HG02885 (cell line): Measurements from ENCODE around the gene WHRN.

Experiments
- ATAC-seq: cut with Tn5 transposase; IDR thresholded peaks from one replicate; pipeline ENCODE4 v1.9.1; 2021; ENCODE audit warnings: mild to moderate bottlenecking; ENCODE audit not compliant: unreplicated experiment, poor library complexity

Gene WHRN

DNA sequence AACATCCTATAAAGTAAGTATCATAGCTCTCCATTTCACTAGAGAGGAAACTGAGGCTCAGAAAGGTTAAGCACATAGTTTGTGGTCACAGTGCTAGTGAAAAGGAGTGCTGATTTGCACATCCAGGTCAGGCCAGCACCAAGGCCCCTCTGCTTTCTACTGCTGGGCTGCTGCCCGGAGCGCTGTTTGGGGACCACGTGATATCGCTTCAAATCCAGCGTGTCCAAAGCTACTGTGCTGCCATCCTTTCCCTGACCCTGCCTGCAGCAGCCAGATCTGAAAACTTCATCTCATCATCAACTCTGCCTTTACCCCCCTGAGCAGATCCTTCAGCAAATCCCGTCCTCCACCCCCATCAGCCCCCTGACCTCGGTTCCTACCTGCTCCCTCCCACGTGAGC, 76.8 kb downstream of the WHRN start:
- ATAC-seq = no peak

- no peak for ATAC-seq
Measured at GRCh38 chr9:114427644-114428043, 77.6 kb downstream of the WHRN start.

- no peak for ATAC-seq
Measured at GRCh38 chr9:114426046-114426948, 79.0 kb downstream of the WHRN start.

DNA sequence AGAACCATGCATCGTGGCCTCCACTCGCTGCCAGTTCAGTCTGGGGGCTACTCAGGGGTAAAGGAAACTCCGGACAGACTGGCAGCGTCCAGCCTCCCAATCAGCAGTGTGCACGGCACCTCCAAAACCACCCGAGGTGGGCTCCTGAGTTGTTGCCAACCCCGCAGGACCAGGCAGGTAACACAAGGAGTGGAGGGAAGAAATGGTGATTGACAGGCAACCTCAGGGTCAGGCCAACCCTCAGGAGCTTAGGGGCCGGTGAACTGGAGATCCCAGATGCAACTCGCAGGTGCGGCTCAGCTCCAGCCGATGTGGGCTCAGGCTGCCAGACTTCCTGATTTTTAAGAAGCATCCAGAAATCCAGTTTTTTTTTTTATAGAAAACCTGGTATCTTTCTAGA, 80.1 kb downstream of the WHRN start:
- ATAC-seq = no peak

GRCh38 chr9:114424126-114424525, 81.1 kb downstream of the WHRN start:
- no peak for ATAC-seq

GRCh38 chr9:114423181-114423580, 82.1 kb downstream of the WHRN start:
- ATAC-seq = no peak

DNA sequence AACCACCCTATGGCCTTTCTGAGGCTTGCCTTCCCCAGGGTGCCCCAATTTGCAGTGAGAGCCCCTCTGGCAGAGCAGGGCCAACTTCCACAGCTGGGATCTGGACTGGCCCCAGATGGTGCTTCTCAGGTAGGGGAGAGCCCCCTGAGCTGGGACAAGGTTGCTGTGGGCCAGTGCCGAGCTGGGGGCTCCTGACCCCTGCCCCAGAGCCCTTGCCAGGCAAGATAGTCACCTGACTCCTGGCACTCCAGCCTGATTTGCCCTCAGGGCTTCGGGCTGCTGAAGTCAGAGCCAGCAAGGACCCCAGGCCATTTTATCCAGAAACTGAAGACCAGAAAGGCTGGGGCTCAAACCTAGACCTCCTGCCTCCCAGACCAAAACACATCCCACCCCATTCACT, 84.1 kb downstream of the WHRN start:
- ATAC-seq = no peak

DNA sequence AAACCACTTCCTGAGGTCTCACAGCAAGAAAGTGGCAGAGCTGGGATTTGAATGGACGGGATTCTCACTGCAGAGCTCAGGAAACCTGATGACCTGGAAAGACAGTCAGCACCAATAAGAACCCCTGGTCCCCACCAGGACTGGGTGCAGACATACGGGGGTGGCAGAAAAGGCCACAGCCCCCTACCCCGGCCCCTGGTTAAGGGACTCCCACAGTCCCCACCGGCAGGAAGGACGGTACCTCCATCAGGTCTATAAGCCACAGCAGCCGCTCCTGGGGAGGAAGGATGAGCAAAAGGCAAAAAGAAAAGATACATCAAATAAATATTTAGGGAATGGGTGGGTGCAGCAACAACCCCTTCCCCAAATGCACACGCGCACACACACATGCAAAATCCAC, 85.5 kb downstream of the WHRN start:
- ATAC-seq = no peak

GRCh38 chr9:114418053-114418452, 87.2 kb downstream of the WHRN start:
- no peak for ATAC-seq

- ATAC-seq = no peak
Measured at GRCh38 chr9:114417511-114417910, 87.8 kb downstream of the WHRN start.

DNA sequence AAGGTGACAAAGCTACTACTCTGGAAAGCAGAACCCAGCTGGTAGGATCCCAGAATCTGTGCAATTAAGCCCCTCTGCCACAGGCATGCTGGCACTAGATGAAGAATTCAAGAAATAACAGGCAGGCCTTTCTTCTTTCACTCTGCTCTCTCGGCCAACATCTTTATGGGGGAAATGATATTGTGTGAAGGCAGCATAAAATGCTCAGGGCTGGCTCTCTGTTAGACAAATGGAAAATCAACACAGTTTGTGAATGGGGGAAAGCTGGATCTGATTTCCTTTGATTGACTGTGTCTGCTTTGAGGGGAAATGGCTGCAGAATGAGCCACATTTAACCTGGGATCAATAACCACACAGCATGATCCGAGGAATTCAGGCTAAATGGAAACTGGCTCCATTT, 88.4 kb downstream of the WHRN start:
- ATAC-seq = no peak

- no peak for ATAC-seq
Measured at GRCh38 chr9:114416290-114416689, 89.0 kb downstream of the WHRN start.

GRCh38 chr9:114414346-114414745, 90.9 kb downstream of the WHRN start:
- no peak for ATAC-seq

DNA sequence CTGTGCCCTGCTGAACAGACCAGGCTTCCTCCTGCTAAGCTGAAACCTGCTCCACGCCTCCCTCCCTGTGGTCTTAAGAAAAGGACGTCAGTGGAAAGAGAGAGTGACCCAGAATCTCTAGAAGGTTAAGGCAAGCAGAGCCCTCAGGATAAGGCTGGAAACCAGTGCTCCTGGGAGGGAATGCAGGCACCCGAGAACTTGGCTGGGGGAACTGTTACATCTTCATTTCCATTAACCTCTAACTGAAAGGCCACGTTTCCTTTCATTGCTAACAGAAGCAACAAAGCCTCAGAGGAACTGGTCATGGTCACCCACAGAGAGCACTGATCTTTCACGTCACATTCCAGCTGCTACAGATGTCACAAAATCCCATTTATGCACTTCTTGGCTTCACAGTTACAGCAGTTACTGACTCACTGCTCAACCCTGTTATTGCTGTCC, 91.4 kb downstream of the WHRN start:
- no peak for ATAC-seq

DNA sequence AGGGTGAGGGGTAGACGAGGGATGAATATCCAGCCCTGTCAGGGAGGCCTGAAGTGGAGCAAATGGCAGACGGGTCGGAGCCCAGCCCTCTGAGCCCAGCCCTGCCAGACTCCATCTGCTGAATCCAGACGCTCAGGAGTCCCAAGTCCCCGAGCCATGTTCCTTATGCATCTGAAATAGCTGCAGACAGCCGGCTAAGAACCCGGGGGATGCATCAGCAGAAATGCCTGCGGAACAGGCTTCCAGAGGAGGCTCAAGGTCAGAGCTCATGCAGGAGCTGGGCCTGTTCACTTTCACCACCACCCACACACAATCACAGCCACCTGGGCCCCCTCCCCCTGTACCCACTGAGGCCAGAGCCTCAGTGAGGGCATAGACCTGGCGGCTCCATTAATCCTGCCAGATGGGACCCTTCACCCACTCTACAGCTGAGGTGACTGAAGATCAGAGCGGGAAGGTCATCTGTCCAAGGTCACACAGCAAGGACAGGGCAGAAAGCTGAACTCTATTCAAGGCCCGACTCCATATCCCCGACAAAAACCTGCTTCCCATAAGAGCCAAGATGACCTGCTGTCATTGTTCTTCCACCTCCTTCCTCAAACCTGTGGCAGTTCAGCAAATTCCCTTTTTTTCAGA, 93.1 kb downstream of the WHRN start:
- ATAC-seq = no peak

- no peak for ATAC-seq
Measured at GRCh38 chr9:114411452-114411851, 93.8 kb downstream of the WHRN start.

DNA sequence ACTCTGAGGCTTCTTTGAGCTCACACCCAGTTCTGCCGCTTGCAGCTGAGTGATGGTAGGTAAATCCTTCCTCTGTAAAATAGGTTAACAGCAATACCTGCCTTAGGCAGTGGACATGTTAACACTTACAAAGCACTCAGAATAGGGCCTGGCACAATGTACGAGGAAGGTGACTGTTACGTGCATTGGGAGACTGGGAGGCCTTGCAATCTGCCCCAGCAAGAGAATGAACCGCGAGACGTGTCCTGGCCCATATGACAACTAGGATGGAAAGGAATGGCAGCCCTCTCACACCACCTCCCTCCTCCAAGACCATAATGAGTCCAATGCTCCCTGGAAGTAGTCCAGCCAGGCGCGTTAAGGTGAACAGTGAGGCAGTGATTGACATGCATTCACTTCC, 94.4 kb downstream of the WHRN start:
- no peak for ATAC-seq

DNA sequence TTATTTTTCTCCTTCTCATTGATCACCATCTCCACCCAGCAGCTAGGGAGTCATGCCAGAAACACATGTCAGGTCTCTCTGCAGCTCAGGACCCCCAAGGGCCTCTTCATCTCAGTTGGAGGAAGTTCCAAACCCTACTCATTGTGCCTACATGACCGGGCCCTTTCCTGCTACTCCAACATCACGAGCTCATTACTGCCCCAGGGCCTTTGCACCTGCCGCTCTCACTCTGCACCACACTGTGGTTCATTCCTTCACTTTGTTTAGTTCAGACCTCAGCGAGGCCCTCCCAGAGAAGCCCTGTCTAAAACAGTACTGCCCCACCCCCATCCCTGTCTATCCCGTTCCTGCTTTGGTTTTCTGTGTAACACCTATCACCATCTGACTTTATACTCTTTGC, 95.4 kb downstream of the WHRN start:
- no peak for ATAC-seq

DNA sequence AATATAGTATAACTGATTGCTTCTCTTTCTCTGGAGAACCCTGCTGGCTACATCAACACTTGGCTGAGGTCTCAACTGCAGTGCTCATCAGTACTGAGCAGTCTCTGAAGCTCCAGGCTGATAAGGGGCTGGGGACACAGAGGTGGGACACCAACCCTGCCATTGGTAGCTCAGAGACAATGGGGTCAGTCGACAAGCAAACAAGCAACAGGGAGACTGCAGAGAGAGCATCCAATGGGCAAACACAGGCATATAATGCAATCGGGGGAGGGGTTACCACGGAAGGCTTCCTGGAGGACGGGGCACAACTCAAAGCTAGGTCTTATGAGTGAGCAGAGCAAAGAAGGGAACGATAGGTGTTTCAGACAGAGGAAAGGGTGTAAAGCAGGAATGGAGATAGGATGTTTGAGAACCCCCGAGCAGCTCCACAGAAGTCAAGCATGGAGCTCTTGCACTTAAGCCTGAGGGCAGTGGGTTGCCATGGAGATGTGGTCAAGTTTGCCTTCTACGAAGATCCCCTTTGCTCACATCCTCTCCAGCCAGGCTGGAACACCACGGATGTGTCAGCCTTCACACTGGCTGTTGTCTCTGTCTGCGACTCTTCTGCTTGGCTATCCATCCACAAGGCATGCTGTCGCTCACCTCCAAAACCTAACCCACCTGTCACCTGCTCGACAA, 96.0 kb downstream of the WHRN start:
- ATAC-seq = no peak

GRCh38 chr9:114408645-114409044, 96.6 kb downstream of the WHRN start:
- ATAC-seq = no peak

GRCh38 chr9:114407889-114408288, 97.4 kb downstream of the WHRN start:
- ATAC-seq = no peak
